ENCODE data around the gene MFSD12. TPM values are rescaled to one million over a fixed set of nuclear protein-coding genes. Genes with fewer than 3 reads are reported as not detected.

MFSD12 gene
- total and polyA plus RNA-seq, 11 donors: 15.7 to 62.8 (median 23.4) TPM

- DNase-seq: no peak
- ATAC-seq: no peak
- intact Hi-C loops (cut with DNase I): loop anchor here in 1 of 10 donors (2.0 kb wide), 1 partner anchor 47 kb away; no protein-coding TSS in a partner anchor
- Histone ChIP-seq H3K4me1 (peaks cover 4 to 55% (median 15%) of the 10 kb centered on the region in 12 donors), H3K9me3 (no peaks in the 10 kb centered on the region), H3K27me3 (no peaks in the 10 kb centered on the region), H3K27ac (peak overlapping the region in 4 of 12 donors; percentile 85 to 95 (median 90)), H3K36me3 (peaks cover 0 to 24% (median 2%) of the 10 kb centered on the region in 9 donors), H3K4me3 (peak overlapping the region; percentile 81 to 100 (median 98))
- TF ChIP-seq CTCF (IDR thresholded peaks at IDR 0.05) (no peak), POLR2A (IDR thresholded peaks at IDR 0.05) (no peak)
- WGBS, 4 donors: 32 to 41% (median 37%) methylated on average over 29 to 31 of the region's 31 CpGs
These were observed 49.8 kb downstream of the MFSD12 start for GRCh38 chr19:3507371-3508120.

- WGBS, 4 donors: 1% methylated on average over 36 to 69 of the region's 69 CpGs
- Histone ChIP-seq H3K27ac (peak overlapping the region; percentile 36 to 95 (median 84)), H3K4me3 (peak overlapping the region; percentile 81 to 100 (median 98)), H3K9me3 (no peaks in the 10 kb centered on the region), H3K27me3 (no peaks in the 10 kb centered on the region), H3K4me1 (peaks cover 4 to 46% (median 14%) of the 10 kb centered on the region in 12 donors), H3K36me3 (peaks cover 0 to 21% (median 2%) of the 10 kb centered on the region in 9 donors)
- TF ChIP-seq POLR2A (IDR thresholded peaks at IDR 0.05): no peak
- TF ChIP-seq CTCF (IDR thresholded peaks at IDR 0.05): no peak
- intact Hi-C loops (cut with DNase I): loop anchor here in 1 of 10 donors (2.0 kb wide), 1 partner anchor 48 kb away; no protein-coding TSS in a partner anchor
- DNase-seq: peak in 3 of 5 donors; percentile 32 to 58 (median 54)
- peak in 2 of 4 donors; percentile 0 to 4 for ATAC-seq
These were observed 50.7 kb downstream of the MFSD12 start for GRCh38 chr19:3506384-3507340.

- intact Hi-C loops (cut with DNase I): loop anchor here in 1 of 10 donors (2.0 kb wide), 1 partner anchor 49 kb away; no protein-coding TSS in a partner anchor
- peak in 4 of 12 donors; percentile 6 to 25 (median 16) for TF ChIP-seq CTCF (IDR thresholded peaks at IDR 0.05)
- TF ChIP-seq POLR2A (IDR thresholded peaks at IDR 0.05): peak; percentile 29 to 65
- DNase-seq (peak; percentile 99 to 100 (median 99)), ATAC-seq (peak; percentile 96 to 98 (median 96))
- peak within 1 kb of the TSS; percentile 81 to 100 (median 98) for H3K4me3 ChIP-seq
- 1 to 4% (median 2%) methylated on average over 27 to 79 of the region's 79 CpGs for WGBS, 4 donors
- peak within 1 kb of the TSS; percentile 36 to 95 (median 84) for H3K27ac ChIP-seq
- H3K4me1 ChIP-seq: peaks cover 4 to 41% (median 18%) of the 10 kb centered on the region in 12 donors
- no peaks in the 10 kb centered on the region for H3K9me3 ChIP-seq
- H3K27me3 ChIP-seq: no peaks in the 10 kb centered on the region
- H3K36me3 ChIP-seq: peaks cover 0 to 18% (median 2%) of the 10 kb centered on the region in 9 donors
These were observed 51.6 kb downstream of the MFSD12 start, which contains the start of gene FZR1 for GRCh38 chr19:3505598-3506383. FZR1 (plus strand) TSS chr19:3506311; CDS start chr19:3522990, 16,679 bp downstream.

Measured in heart left ventricle (tissue), 16 donors.